ENCODE data around the gene ZNF574.
"Not testable (repeated sequence)": the region's sequence is repeated elsewhere in the genome, so short reads cannot be mapped to it uniquely, and the experiment has no call there.

ZNF574 gene

GRCh38 chr19:42095814-42096230 is 19.9 kb downstream of the ZNF574 start:
- no peak for TF ChIP-seq Cebpa-rat (IDR thresholded peaks at IDR 0.05)
- Histone ChIP-seq H3K27me3 (no peaks in the 10 kb centered on the region), H3K4me3 (no peak overlapping the region), H3K9me3 (no peaks in the 10 kb centered on the region), H4K20me1 (no peaks in the 10 kb centered on the region), H3K4me1 (peaks cover 37% of the 10 kb centered on the region), H3K27ac (no peak overlapping the region), H3K9ac (no peak overlapping the region), H3K36me3 (peaks cover 44% of the 10 kb centered on the region), H3K4me2 (no peak overlapping the region)

GRCh38 chr19:42096255-42096837 is 20.4 kb downstream of the ZNF574 start:
- H3K4me1 ChIP-seq = peaks cover 32% of the 10 kb centered on the region
- no peak overlapping the region for H3K27ac ChIP-seq
- H3K36me3 ChIP-seq = peaks cover 44% of the 10 kb centered on the region
- H3K9ac ChIP-seq = no peak overlapping the region
- no peak for TF ChIP-seq Cebpa-rat (IDR thresholded peaks at IDR 0.05)
- no peaks in the 10 kb centered on the region for H3K27me3 ChIP-seq
- no peaks in the 10 kb centered on the region for H4K20me1 ChIP-seq
- H3K4me2 ChIP-seq = no peak overlapping the region
- no peak overlapping the region for H3K4me3 ChIP-seq
- no peaks in the 10 kb centered on the region for H3K9me3 ChIP-seq

- Histone ChIP-seq H3K9ac (no peak overlapping the region), H3K9me3 (no peaks in the 10 kb centered on the region), H3K4me1 (peaks cover 21% of the 10 kb centered on the region), H3K27me3 (no peaks in the 10 kb centered on the region), H3K27ac (no peak overlapping the region), H4K20me1 (no peaks in the 10 kb centered on the region), H3K36me3 (peaks cover 44% of the 10 kb centered on the region), H3K4me2 (no peak overlapping the region), H3K4me3 (no peak overlapping the region)
- no peak for TF ChIP-seq Cebpa-rat (IDR thresholded peaks at IDR 0.05)
These were observed 21.5 kb downstream of the ZNF574 start for GRCh38 chr19:42097461-42097860.

GRCh38 chr19:42098781-42099180 is 22.8 kb downstream of the ZNF574 start:
- H3K4me1 ChIP-seq = peaks cover 7% of the 10 kb centered on the region
- no peak overlapping the region for H3K9ac ChIP-seq
- H3K27ac ChIP-seq = no peak overlapping the region
- H4K20me1 ChIP-seq = no peaks in the 10 kb centered on the region
- no peaks in the 10 kb centered on the region for H3K27me3 ChIP-seq
- H3K36me3 ChIP-seq = peaks cover 44% of the 10 kb centered on the region
- H3K9me3 ChIP-seq = no peaks in the 10 kb centered on the region
- TF ChIP-seq Cebpa-rat (IDR thresholded peaks at IDR 0.05) = no peak
- H3K4me3 ChIP-seq = no peak overlapping the region
- no peak overlapping the region for H3K4me2 ChIP-seq

DNA sequence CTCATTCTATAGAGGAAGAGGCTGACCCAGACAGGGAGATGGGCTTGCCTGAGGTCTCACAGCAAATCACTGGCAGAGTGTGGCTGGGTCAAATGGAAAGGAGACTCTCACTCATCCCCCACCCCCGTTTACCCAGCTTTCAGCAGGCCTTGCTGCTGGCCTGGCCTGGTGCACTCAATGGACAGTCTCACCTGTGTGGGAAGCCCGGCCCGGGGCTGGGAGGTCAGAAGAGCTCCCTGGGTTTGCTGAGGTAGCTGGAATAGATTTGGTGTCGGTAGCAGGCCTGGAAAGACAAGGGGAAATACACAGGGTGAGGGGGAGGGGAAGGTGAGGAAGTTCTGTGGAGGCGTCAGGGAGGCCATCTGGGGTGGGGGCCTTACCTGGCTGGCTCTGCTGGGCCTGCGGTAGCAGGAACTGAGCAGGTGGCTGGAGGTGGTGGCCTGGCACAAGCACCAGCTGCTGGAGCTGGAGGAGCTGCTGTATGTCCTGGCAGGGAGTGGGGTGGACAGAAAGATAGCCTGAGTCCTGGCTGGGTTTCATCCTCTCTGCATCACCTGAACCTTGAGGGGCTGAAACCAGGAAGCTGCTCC is 23.5 kb downstream of the ZNF574 start:
- Histone ChIP-seq H3K9ac (no peak overlapping the region), H3K36me3 (peaks cover 39% of the 10 kb centered on the region), H3K4me2 (no peak overlapping the region), H3K27ac (no peak overlapping the region), H3K4me3 (no peak overlapping the region), H4K20me1 (no peaks in the 10 kb centered on the region), H3K27me3 (no peaks in the 10 kb centered on the region), H3K9me3 (no peaks in the 10 kb centered on the region), H3K4me1 (peaks cover under 1% of the 10 kb centered on the region; the same call in 1 of the 2 replicates)
- TF ChIP-seq Cebpa-rat (IDR thresholded peaks at IDR 0.05) = no peak

- peaks cover 31% of the 10 kb centered on the region for H3K36me3 ChIP-seq
- H3K4me2 ChIP-seq, H3K27me3 ChIP-seq, H3K4me1 ChIP-seq, H3K27ac ChIP-seq, H3K9me3 ChIP-seq, H3K9ac ChIP-seq, H3K4me3 ChIP-seq, H4K20me1 ChIP-seq: not testable (repeated sequence)
These were observed 24.3 kb downstream of the ZNF574 start for GRCh38 chr19:42100241-42100640.

DNA sequence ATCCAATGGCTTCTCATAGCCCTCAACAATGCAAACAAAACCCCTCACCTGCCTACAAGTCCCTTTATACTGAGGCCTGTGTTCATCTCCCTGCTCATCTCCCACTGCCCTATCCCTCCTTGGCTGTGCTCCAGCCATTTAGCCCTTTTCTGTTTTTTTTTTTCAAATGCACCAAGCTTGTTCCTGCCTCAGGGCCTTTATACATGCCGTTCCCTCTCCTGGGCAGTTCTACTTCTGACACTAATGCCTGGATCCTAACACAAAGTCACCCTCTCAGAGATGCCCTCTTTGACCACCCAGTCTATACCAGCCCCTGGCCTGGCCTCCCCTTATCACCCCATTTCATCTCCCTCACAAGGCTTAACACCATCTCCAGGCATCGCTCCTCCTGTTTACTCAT is 26.9 kb downstream of the ZNF574 start:
- no peak for TF ChIP-seq Cebpa-rat (IDR thresholded peaks at IDR 0.05)
- Histone ChIP-seq H3K27me3 (no peaks in the 10 kb centered on the region), H3K4me2 (no peak overlapping the region), H3K27ac (no peak overlapping the region), H3K4me1 (no peaks in the 10 kb centered on the region), H3K9me3 (no peaks in the 10 kb centered on the region), H4K20me1 (no peaks in the 10 kb centered on the region), H3K9ac (no peak overlapping the region), H3K36me3 (peaks cover 11% of the 10 kb centered on the region; the same call in 1 of the 2 replicates), H3K4me3 (no peak overlapping the region)

DNA sequence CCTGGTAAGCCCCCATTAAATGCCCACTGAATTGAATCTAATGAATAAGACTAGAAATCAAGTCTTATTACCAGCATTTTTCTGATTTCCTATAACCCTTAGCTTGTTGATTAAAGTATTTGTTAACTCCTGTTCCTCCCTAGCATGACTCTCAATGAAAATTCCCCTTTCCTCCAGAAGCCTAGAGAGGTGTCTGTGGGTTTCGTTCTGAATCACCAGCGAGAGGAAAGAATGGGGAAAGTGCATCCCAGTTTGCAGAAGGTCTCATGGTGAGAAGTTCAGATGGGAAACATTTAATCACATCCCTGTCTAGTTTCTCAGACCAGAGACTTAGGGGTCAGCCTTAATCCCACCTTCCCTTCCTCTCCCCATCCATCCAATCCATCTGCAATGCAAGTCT is 29.4 kb downstream of the ZNF574 start:
- Histone ChIP-seq H3K27ac (no peak overlapping the region), H3K27me3 (no peaks in the 10 kb centered on the region), H3K9me3 (no peaks in the 10 kb centered on the region), H3K36me3 (no peaks in the 10 kb centered on the region), H3K4me3 (no peak overlapping the region), H3K4me1 (peaks cover 14% of the 10 kb centered on the region), H3K4me2 (no peak overlapping the region), H4K20me1 (no peaks in the 10 kb centered on the region), H3K9ac (no peak overlapping the region)
- TF ChIP-seq Cebpa-rat (IDR thresholded peaks at IDR 0.05) = no peak

DNA sequence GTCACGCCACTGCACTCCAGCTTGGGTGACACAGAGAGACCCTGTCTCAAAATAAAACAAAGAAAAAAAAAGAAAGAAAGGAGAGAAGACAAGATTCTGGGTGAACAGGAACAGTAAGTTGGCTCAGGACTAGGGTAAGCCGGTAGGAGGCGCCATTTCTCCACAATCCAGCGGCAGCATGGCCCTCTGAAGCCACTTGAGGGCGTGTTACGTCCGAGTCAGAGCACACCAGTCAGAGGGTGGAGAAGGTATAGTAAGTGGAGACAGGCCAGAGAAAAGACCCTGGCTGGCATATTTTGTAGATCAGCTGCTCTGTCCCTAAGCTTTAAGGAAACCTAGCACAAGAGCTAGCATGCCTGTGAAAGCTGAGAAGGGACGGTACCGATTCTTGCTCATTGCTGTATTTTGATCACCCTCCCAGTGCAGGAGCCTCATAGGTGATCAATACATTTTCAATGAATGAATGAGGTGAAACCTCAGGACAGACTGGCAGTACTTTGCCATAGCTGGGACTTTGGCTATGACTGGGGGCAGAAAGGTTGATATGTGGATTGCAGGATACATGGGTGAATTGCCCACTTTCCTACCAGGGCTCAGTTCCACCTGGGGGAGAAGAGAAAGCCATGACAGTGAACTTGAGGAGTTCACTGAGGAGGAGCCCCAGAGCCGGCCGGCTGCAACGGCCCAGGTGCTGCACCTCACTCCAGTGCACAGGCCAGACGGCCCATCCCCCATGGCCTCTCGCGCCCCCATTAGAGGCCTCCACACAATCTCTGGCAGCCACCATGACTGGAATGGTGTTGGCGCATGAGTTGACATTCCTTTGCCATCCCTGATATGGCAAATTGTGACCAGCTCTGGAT is 32.8 kb downstream of the ZNF574 start:
- peak overlapping the region; percentile 35; the same call in 1 of the 2 replicates for H3K9ac ChIP-seq
- no peak overlapping the region for H3K4me3 ChIP-seq

DNA sequence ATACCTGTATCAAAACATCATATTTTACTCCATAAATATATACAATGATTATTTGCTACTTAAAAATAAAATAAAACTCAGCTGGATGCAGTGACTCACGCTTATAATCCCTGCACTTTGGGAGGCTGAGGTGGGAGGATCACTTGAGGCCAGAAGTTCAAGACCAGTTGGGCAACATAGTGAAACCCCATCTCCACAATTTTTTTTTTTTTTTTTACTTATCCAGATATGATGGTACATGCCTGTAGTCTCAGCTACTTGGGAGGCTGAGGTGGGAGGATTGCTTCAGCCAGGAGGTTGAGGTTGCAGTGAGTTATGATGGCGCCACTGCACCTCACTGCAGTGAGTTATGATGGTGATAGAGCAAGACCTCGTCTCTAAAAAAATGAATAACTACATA is 33.9 kb downstream of the ZNF574 start:
- no peaks in the 10 kb centered on the region for H3K27me3 ChIP-seq
- H4K20me1 ChIP-seq = no peaks in the 10 kb centered on the region
- peaks cover 52% of the 10 kb centered on the region for H3K4me1 ChIP-seq
- H3K9ac ChIP-seq = no peak overlapping the region
- no peak for TF ChIP-seq Cebpa-rat (IDR thresholded peaks at IDR 0.05)
- no peak overlapping the region for H3K4me3 ChIP-seq
- H3K36me3 ChIP-seq = no peaks in the 10 kb centered on the region
- H3K27ac ChIP-seq = no peak overlapping the region
- H3K9me3 ChIP-seq = no peaks in the 10 kb centered on the region
- no peak overlapping the region for H3K4me2 ChIP-seq

More for the DNA sequence above, 32.8 kb downstream of the ZNF574 start:
- Histone ChIP-seq H3K9me3 (no peaks in the 10 kb centered on the region), H4K20me1 (no peaks in the 10 kb centered on the region), H3K27me3 (no peaks in the 10 kb centered on the region), H3K27ac (no peak overlapping the region), H3K4me1 (peaks cover 41% of the 10 kb centered on the region), H3K4me2 (peak overlapping the region; percentile 58), H3K36me3 (no peaks in the 10 kb centered on the region)
- no peak for TF ChIP-seq Cebpa-rat (IDR thresholded peaks at IDR 0.05)
